ENCODE results near the gene CAMK2N1.

DNA sequence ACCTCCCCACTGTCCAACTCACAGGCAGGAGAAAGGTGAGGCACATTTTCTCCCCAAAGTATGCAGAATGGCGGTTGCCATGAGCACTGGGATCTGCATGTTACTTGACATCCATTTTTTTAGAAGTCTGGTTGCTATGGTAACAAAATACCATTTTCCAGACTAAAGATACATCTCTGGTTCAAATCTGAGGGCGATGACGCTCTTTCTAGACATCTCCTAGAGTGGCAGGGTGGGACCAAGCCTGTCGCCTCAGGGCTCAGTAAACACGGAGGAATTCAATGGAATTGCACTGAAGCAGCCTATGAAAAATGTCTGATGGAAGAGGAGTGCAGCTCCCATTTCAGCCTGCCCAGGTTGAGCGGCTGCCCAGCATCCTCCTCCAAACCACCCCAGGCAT lies 44.9 kb upstream of the CAMK2N1 start:
- TF ChIP-seq, protein P1, sequence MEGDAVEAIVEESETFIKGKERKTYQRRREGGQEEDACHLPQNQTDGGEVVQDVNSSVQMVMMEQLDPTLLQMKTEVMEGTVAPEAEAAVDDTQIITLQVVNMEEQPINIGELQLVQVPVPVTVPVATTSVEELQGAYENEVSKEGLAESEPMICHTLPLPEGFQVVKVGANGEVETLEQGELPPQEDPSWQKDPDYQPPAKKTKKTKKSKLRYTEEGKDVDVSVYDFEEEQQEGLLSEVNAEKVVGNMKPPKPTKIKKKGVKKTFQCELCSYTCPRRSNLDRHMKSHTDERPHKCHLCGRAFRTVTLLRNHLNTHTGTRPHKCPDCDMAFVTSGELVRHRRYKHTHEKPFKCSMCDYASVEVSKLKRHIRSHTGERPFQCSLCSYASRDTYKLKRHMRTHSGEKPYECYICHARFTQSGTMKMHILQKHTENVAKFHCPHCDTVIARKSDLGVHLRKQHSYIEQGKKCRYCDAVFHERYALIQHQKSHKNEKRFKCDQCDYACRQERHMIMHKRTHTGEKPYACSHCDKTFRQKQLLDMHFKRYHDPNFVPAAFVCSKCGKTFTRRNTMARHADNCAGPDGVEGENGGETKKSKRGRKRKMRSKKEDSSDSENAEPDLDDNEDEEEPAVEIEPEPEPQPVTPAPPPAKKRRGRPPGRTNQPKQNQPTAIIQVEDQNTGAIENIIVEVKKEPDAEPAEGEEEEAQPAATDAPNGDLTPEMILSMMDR (IDR thresholded peaks at IDR 0.05 in 8 of 11, conservative IDR thresholded peaks at IDR 0.05 in 3 of 11), result no peak
- TF ChIP-seq POLR2AphosphoS5 (IDR thresholded peaks at IDR 0.05) (no peak), POLR2A (IDR thresholded peaks at IDR 0.05) (no peak)
